HFFc6 (cell line): ENCODE measurements around the gene DCK. TPM values are rescaled to one million over a fixed set of nuclear protein-coding genes. Genes with fewer than 3 reads are reported as not detected.

Experiments
- DNase-seq: peaks from one replicate; pipeline ENCODE4 v3.0.0-alpha.2; 2018
- H3K27ac Mint-ChIP-seq: 2 replicates; pipeline ENCODE4 v1.8.0; 2020; ENCODE audit warnings: mild to moderate bottlenecking, mixed read lengths
- H3K27me3 Mint-ChIP-seq: 2 replicates; pipeline ENCODE4 v1.8.0; 2021; ENCODE audit warnings: mild to moderate bottlenecking, moderate library complexity, mixed read lengths; ENCODE audit not compliant: insufficient read depth
- H3K36me3 Mint-ChIP-seq: 2 replicates; pipeline ENCODE4 v1.8.0; 2021; ENCODE audit warnings: low read depth, mixed read lengths
- H3K4me1 Mint-ChIP-seq: 2 replicates; pipeline ENCODE4 v1.8.0; 2020; ENCODE audit warnings: low read depth, mixed read lengths
- H3K4me3 Mint-ChIP-seq: 2 replicates; pipeline ENCODE4 v1.8.0; 2020; ENCODE audit warnings: mild to moderate bottlenecking, moderate library complexity, mixed read lengths
- H3K9me3 Mint-ChIP-seq: 2 replicates; pipeline ENCODE4 v1.8.0; 2020; ENCODE audit warnings: mild to moderate bottlenecking, mixed read lengths
- total RNA-seq, 6 experiments: library from RNA; stranded (reverse); fragmentation: NEBNext Ultra II Directional; extraction: Animal tissue kit (Norgen Biotek cat#: 25700); gene quantifications; 2 replicates in 1 of 6; 3 replicates in 5 of 6; pipeline ENCODE4 v1.2.3, GENCODE V29; 2021
- TF ChIP-seq, protein P1 (sequence below): fragments of 200-600 bp; sonication (generic); IDR thresholded peaks from 2 replicates; pipeline ENCODE4 v1.5.0; 2021; ENCODE audit warnings: antibody characterized with exemption, mild to moderate bottlenecking

Gene DCK
- total RNA-seq, 6 experiments from 2014 or later = 13.1 to 23.9 (median 22.3) TPM

DNA sequence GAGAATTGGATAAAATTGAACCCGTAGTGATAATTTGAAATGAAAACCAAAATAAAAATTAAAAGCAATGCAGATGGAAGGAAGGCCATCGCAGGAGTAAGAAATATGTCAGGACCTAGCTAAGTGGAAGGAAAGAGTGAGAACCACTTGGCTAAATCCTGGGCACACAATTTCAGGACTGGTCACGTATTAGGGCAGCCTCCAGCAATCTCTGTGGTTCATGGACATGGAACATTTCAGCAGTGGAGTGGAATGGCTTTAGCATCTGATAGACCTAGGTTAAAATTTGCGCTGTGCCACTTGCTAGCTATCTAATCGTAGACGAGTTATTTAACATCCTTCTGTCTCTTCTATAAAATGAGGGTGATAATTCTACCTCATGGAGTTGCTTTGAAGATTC, 71.1 kb downstream of the DCK start:
- H3K4me3 Mint-ChIP-seq = no peak overlapping the region
- no peaks in the 10 kb centered on the region for H3K9me3 Mint-ChIP-seq
- no peak overlapping the region for H3K27ac Mint-ChIP-seq
- no peaks in the 10 kb centered on the region; the same call in 1 of the 2 replicates for H3K36me3 Mint-ChIP-seq
- H3K27me3 Mint-ChIP-seq = no peaks in the 10 kb centered on the region
- DNase-seq = no peak
- H3K4me1 Mint-ChIP-seq = no peaks in the 10 kb centered on the region
- TF ChIP-seq, protein P1, sequence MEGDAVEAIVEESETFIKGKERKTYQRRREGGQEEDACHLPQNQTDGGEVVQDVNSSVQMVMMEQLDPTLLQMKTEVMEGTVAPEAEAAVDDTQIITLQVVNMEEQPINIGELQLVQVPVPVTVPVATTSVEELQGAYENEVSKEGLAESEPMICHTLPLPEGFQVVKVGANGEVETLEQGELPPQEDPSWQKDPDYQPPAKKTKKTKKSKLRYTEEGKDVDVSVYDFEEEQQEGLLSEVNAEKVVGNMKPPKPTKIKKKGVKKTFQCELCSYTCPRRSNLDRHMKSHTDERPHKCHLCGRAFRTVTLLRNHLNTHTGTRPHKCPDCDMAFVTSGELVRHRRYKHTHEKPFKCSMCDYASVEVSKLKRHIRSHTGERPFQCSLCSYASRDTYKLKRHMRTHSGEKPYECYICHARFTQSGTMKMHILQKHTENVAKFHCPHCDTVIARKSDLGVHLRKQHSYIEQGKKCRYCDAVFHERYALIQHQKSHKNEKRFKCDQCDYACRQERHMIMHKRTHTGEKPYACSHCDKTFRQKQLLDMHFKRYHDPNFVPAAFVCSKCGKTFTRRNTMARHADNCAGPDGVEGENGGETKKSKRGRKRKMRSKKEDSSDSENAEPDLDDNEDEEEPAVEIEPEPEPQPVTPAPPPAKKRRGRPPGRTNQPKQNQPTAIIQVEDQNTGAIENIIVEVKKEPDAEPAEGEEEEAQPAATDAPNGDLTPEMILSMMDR = no peak

- Mint-ChIP-seq H3K9me3 (no peaks in the 10 kb centered on the region), H3K4me1 (no peaks in the 10 kb centered on the region), H3K36me3 (no peaks in the 10 kb centered on the region; the same call in 1 of the 2 replicates), H3K27me3 (no peaks in the 10 kb centered on the region), H3K27ac (no peak overlapping the region), H3K4me3 (no peak overlapping the region)
- TF ChIP-seq, protein P1 = no peak
- DNase-seq = no peak
Observed at GRCh38 chr4:71065991-71066510, 72.6 kb downstream of the DCK start.

GRCh38 chr4:71066737-71067716, 73.6 kb downstream of the DCK start:
- Mint-ChIP-seq H3K36me3 (no peaks in the 10 kb centered on the region; the same call in 1 of the 2 replicates), H3K27ac (no peak overlapping the region), H3K27me3 (no peaks in the 10 kb centered on the region), H3K4me3 (no peak overlapping the region), H3K4me1 (no peaks in the 10 kb centered on the region), H3K9me3 (no peaks in the 10 kb centered on the region)
- TF ChIP-seq, protein P1 = no peak
- DNase-seq = no peak

- Mint-ChIP-seq H3K9me3 (no peaks in the 10 kb centered on the region), H3K4me3 (no peak overlapping the region), H3K27ac (no peak overlapping the region), H3K36me3 (no peaks in the 10 kb centered on the region; the same call in 1 of the 2 replicates), H3K4me1 (peaks cover 2% of the 10 kb centered on the region), H3K27me3 (no peaks in the 10 kb centered on the region)
- TF ChIP-seq, protein P1 = no peak
- no peak for DNase-seq
Observed at GRCh38 chr4:71069063-71069462, 75.6 kb downstream of the DCK start.

DNA sequence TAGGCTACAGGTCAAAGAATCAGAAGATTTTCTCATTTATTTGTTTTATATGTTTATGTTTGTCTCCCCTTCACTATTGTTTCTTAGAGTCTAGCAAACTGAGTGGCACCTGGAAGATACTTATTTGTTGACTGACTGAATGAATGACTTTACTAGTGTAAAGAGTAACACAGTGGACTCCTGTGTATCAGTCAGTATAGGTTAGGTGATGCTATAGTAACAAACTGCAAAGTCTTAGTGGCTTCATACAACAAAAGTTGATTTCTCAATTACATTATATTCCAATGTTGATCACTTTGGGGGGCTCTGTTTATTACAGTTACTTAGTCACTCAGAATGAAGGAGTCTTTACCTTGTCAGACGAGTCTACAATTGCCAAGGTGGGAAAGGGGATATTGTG, 76.6 kb downstream of the DCK start:
- no peak overlapping the region for H3K27ac Mint-ChIP-seq
- H3K4me3 Mint-ChIP-seq = no peak overlapping the region
- H3K9me3 Mint-ChIP-seq = no peaks in the 10 kb centered on the region
- no peak for DNase-seq
- H3K4me1 Mint-ChIP-seq = peaks cover 11% of the 10 kb centered on the region
- no peaks in the 10 kb centered on the region; the same call in 1 of the 2 replicates for H3K36me3 Mint-ChIP-seq
- TF ChIP-seq, protein P1 = no peak
- no peaks in the 10 kb centered on the region for H3K27me3 Mint-ChIP-seq
